ENCODE results near the gene MARCHF3.
"Not testable (repeated sequence)": the region's sequence is repeated elsewhere in the genome, so short reads cannot be mapped to it uniquely, and the experiment has no call there.

MARCHF3 gene

GRCh38 chr5:126866851-126867636 is 163.3 kb downstream of the MARCHF3 start:
- no peak for DNase-seq

DNA sequence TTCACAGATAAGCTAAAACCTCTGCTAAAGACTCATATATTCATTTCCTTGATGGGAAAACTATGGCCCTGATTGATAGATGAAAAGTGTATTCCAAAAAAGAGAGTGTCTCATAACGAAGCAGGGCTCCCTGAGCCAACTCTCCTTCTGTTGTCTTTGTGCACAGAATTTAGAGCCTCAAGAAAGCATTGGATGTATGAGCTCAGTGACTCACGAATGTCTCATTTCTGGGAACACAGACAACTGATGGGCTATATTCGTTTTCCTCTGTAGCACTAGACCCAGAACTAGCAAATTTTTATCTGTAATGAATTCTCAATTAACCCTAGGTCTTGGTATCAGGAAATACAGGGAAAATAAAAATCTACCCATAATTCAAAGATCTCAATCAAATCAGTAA is 165.1 kb downstream of the MARCHF3 start:
- peak; percentile 79 for DNase-seq

DNA sequence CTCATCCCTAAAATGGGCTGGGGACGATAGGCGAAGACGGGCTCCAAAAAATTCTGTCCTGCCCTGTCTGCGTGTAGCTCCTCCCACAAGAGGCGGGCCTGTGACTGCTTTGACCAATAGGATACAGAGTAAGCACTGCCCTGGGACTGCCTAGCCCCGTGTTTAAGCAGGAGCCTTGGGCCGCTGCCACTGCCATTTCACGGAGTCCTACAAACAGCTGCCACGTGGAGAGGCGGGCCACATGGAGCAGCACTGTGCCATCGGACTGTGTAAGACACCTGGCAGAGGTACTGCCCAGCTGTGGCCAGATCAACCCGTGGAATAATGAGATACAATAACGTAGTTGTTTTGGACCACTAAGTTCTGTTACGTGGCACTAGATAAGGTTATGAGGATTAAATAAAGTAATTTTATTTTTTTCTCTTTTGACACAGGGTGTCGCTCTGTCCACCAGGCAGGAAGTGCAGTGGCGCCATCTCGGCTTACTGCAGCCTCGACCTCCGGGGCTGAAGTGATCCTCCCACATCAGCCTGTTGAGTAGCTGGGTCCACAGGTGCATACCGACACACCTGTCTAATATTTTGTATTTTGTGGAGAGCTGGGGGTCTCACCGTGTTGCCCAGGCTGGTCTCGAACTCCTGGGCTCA is 166.2 kb downstream of the MARCHF3 start:
- no peak for DNase-seq

DNA sequence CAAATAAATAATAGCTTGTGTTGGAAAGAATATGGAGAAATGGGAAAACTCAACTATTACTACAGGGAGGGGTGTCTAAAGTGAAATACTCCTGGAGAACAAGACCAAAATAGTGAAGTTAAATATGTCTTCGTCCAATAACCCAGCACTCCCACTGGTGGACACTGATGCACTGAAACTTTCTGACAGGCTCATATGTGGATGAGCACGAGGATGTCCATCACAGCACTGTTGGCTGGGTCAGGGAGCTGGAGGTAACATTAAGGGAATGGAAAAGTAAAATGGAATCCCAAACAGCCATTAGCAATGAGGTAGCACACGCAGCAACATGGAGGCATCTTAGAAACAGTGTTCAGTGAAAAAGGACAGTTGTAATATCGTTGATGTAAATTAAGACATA is 167.0 kb downstream of the MARCHF3 start:
- DNase-seq: no peak

- DNase-seq: no peak
These were observed 171.9 kb downstream of the MARCHF3 start for GRCh38 chr5:126858441-126858840.

DNA sequence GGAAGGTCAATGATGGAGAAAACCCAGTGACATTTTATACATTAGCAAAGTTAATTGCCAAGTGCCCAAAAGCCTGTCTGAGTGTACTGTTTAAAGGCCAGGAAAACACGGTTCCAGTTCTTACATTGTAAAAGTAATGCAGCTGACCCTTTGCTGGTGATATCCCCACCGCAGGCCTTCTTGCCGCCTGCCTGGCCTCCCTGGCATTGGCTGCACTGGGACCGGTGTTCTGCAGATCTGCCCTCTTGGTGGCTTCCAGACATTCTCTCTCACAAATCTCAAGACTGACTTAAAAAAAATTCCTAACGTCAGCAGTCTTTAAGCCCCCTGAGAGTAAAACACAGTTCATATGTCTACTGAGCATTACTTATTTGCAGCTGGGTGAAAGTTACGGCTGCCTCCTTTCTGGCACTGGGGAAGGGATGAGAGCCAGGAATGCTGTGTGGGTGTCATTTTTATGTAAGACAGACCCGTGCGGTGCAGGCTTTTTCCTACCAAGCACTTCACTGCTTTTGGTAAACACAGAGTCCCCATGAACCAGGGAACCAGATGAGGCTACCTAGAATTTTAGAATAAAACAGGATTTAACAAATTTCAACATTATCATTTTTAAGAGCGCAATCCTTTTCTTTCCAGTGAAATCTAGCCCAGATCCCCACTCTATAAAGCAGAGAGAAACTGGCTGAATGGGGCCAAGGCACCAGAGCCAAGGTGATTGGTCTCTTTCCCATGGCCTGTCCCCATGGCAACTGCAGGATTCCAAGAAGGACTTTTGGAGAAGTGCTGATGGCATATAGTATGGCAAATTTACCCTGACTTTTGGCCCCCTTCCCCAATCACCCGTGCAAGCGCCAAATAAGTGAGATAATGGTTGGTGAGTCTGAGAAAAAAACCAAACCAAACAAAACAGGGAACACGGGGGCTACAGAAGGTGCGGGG is 172.6 kb downstream of the MARCHF3 start:
- peak; percentile 42 for DNase-seq

- no peak for DNase-seq
These were observed 175.1 kb downstream of the MARCHF3 start for GRCh38 chr5:126855266-126855665.

DNA sequence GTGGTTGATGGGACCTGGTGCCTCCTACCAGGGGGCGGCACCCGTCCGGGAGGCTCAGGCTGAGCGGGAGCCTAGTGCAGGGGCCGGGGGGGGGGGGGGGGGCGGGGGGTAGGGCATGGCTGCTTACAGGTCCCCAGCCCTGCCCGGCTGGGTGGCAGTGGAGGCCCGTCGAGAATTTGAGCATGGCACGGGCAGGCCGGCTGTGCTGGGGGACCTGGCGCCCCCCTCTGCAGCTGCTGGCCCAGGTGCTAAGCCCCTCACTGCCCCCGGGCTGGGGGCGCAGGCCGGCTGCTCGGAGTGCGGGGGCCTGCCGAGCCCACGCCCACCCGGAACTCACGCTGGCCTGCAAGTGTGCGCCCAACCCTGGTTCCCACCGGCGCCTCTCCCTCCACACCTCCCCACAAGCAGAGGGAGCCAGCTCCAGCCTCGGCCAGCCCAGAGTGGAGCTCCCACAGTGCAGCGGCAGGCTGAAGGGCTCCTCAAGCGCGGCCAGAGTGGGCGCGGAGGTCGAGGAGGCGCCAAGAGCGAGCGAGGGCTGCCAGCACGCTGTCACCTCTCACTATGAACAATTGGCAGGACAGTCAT is 175.7 kb downstream of the MARCHF3 start:
- no peak for DNase-seq

- not testable (repeated sequence) for DNase-seq
These were observed 176.6 kb downstream of the MARCHF3 start for GRCh38 chr5:126853541-126854307.

- no peak for DNase-seq
These were observed 177.5 kb downstream of the MARCHF3 start for GRCh38 chr5:126852841-126853271.

- DNase-seq: peak; percentile 46
These were observed 178.2 kb downstream of the MARCHF3 start for GRCh38 chr5:126852091-126852571.

DNA sequence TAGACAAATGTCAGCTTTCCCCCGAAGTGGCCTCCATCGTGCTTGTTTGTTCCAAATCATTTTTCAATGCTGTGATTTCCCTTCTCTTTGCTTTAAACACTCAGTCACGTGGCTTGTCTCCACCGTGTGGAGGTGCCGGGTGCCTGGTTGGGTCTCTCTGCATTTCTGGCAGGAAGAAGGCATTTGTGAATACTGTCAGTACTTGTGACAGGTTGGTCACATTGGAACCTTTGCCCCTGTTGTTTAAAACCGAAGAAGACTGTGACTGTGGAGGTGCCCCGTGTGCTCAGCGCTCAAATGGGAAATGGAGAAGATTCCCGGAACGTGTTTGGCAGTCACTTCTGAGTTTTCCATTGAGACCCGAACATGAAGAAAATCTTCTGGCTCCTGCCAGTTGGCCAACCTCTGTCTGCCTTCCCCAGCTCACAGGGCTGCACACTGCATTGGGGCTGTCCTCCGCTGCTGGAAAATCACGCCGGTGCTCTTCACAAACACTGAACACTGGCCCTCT is 178.8 kb downstream of the MARCHF3 start:
- no peak for DNase-seq

- DNase-seq: no peak
These were observed 181.2 kb downstream of the MARCHF3 start for GRCh38 chr5:126849101-126849678.

DNA sequence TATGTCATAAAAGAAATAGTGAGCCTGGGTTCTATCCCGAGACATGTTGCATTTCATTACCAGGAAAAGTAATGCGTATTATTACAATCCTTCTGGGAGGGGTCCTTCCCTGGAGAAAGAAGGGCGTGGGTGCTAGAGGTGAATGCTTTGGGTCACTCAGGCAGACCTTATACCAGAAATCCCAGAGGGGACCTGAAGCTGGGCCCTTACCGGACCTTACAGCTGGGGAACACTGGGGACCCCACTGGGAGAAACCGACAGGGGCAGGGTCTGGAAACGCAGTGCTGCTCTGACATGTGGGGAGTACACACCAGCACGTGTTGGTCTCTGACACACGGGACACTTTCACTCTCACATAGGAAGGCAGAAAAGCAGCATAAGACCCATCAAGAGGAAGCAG is 182.1 kb downstream of the MARCHF3 start:
- no peak for DNase-seq

DNA sequence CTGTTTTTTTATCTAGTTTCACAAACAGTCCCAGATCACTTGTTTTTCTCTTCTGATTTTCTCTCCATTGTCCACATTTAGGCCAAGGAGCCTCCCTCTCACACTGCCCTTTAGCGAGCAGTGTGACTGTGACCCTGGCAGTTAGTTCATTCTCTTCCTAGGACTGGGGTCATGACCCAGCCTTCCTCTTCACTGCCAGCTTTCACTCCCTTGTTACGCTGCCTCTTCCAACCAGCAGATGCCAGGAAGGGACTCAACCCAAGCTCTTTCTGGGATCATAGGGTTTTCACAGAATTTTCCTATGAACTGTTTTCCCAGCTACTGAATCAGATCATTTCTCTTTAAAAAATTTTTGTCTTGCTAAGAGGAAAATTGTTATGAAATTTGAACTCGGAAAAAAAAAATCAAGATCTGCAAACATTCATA is 182.5 kb downstream of the MARCHF3 start:
- DNase-seq: no peak

DNA sequence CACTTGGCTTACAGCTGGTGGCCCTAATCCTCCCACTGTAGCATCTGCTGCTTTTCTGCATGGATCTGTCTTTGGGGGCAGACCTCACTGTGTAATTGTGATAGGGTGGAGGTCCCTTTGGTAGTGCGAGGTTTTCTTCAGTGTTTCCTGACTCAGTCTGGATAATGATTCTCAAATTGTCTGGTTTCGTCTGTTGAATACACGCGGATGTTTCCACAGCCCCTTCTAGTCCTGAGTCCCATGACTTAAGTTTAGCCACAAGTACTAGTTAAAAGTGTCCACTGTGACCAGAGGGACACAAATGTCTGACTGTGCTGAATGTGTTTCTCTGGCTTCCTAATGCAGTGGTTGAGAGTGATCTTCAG is 182.9 kb downstream of the MARCHF3 start:
- no peak for DNase-seq

DNA sequence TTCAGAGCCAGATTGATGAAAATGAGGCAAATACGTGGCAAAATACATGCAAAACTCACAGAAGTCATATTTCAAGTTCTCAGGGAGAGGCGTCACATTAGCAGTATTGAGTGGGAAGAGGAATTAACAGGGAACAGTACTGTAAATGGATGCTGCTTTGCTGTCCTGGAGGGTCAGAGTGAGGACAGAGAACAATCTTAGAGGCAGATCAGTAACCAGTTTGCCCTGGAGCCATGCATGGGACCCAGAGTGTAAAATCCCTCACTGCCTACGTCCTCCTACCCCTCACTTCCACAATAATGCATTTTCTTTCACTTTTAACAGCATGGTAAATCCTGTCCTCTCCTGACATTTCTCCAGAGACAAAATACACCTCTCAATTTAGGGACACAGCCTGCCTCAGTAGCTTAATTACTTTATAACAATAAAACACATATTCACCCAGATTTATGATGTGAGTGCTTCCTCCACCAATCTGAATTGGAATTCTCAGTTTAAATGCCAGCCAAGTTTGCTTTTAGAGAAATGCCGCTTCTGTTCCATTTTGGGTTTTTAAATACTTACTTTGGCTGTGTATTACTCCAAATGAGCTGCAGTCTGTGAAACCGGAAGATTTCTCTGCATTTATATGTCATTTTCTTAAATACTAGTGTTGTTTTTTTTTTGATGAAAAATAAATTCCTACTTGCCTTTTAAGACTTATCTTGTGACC is 183.5 kb downstream of the MARCHF3 start:
- DNase-seq: no peak

GRCh38 chr5:126846344-126846743 is 184.0 kb downstream of the MARCHF3 start:
- peak; percentile 38 for DNase-seq

- DNase-seq: not testable (repeated sequence)
These were observed 184.8 kb downstream of the MARCHF3 start for GRCh38 chr5:126845470-126846070.

DNA sequence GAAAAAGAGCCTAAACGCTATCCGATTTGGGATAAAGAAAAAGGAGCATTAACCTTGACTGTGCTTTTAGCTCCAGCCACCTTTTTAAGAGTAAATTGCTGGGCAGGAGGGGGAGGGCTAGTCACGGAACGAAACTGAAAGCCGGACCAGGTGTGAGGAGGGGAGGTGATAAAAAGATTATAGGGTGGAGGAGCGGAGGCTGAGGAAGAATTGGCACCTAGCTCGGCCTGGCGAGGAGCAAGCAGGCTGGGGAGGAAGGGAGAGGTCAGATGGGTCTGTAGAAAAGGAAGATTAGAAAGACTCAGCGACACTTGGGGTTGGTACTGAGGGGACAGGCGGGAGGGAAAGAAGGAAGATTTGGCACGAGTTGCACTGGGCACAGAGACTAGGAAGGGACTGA is 187.0 kb downstream of the MARCHF3 start:
- DNase-seq: not testable (repeated sequence)

All from fibroblast of upper back skin (primary cell).